Activated CD4-positive, CD25-positive, alpha-beta regulatory T cell (primary cell): ENCODE results near the gene COPS4.
"Not testable (repeated sequence)": the region's sequence is repeated elsewhere in the genome, so short reads cannot be mapped to it uniquely, and the experiment has no call there.

ENCODE experiments used
- DNase-seq, 4 experiments: peaks; one replicate each; lab custom pipeline; 2025; lab: John Stamatoyannopoulos, UW

COPS4 gene

DNA sequence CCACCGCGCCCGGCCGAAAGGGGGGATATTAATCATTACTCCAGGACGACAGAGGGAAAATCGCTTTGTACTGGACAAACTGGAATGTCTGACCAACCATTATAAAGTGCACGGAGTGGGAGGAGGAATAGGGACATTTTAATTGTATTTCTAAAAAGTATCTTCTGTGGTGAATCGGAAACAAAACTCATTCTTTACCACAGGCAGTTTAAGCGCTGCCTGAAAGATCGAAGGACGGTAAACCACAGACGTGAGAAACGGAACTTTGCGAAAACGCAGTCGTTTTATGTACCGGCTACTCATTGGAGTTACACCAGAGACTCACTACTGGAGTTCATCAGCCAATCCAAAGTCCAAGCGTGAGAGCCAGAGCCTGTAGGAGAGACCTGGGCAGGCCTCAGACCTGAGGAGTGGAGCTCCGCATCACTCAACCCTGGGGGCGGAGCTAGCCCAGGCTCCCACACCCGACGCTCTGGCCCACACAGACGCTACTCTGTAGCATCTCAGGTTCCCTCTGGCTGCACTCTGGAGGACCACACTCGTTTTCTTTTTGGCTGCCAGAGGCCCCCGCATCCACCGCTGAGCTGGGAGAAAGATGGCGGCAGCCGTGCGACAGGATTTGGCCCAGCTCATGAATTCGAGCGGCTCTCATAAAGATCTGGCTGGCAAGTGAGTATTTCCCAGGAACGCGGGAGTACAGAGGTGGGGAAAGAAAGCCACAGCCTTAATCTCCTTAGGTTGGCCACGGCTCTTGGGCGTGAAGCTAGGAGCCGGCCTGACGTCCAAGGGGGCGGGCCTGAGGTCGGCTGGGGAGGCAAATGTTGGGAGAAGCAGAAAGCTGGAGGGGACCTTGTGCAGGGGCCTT, at the start of gene COPS4:
Gene COPS4 (plus strand): TSS at position 554 of the 865 bp plus-strand sequence. CDS start 42 bp downstream, at position 596.
- peak; percentile 77 to 94 (median 86) for DNase-seq

DNA sequence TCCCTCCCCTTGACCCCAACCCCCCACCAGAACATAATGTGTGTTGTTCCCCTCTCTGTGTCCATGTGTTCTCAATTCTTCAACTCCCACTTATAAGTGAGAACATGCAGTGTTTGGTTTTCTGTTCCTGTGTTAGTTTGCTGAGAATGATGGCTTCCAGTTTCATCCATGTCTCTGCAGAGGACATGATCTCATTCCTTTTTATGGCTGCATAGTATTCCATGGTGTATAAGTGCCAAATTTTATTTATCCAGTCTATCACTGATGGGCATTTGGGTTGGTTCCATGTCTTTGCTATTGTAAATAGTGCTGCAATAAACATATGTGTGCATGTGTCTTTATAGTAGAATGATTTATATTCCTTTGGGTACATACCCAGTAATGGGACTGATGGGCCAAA, 47.5 kb upstream of the COPS4 start:
- DNase-seq, result not testable (repeated sequence)

GRCh38 chr4:82988323-82988832, 46.6 kb upstream of the COPS4 start:
- no peak for DNase-seq

GRCh38 chr4:82989575-82990429, 45.2 kb upstream of the COPS4 start:
- DNase-seq, result no peak

DNA sequence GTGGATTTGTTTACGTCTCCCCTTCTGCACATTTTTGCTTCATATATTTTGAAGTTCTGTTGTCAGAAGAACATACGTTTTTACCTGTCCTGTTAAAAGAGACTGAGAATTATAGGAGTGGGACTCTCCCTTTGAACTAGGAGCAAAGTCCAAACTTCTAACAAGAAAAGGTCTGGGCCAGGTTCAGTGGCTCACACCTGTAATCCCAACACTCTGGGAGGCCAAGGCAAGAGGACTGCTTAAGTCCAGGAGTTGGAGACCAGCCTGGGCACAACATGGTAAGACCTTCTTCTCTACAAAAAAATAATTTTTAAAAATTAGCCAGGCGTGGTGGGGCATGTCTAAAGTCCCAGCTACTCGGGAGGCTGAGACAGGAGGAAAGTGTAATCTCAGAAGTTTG, 40.1 kb upstream of the COPS4 start:
- no peak for DNase-seq

- DNase-seq, result no peak
These were observed 36.1 kb upstream of the COPS4 start for GRCh38 chr4:82998898-82999297.

GRCh38 chr4:83002329-83002728, 32.7 kb upstream of the COPS4 start:
- no peak for DNase-seq

DNA sequence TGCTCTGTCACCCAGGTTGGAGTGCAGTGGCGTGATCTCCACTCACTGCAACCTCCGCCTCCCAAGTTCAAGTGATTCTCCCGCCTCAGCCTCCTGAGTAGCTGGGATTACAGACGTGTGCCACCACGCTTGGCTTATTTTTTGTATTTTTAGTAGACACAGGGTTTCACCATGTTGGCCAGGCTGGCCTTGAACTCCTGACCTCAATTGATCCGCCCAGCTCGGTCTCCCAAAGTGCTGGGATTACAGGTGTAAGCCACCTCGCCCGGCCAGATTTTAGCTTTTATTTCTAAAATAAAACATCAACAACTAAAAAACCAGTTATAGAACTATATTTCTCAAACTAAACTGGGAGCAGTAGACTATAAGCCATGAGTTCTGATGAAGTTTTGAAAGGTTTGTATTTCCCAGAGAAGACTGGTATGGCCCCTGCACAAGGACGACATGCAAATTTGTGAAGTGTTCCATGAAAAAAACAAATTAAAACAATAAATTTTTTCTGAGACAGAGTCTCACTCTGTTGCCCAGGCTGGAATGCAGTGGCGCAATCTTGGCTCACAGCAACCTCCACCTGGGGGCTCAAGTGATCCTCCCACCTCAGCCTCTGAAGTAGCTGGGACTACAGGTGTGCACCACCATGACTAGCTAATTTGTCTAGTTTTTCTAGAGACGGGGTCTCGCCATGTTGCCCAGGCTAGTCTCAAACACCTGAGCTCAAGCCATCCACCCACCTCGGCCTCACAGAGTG, 31.8 kb upstream of the COPS4 start:
- DNase-seq, result not testable (repeated sequence)

DNA sequence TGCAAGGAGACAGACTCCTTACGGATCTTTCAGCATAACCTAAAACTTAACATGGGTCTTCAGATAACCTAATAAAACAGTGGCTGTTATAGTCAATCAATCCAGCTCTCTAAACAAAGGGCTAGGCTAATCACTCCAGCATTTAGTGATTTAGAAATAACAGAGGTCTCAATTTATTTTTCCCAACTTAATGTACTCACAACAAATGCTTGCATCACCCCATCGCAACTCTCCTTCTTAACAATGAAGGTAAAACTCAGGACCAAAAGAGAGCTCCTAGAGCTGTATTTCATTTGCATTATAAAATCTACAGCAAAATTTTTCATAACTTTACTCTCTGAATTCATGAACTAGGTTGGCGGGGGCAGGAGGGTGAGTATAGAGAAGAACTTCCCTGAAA, 25.5 kb upstream of the COPS4 start:
- no peak for DNase-seq

- no peak for DNase-seq
These were observed 24.9 kb upstream of the COPS4 start for GRCh38 chr4:83010111-83010521.

DNA sequence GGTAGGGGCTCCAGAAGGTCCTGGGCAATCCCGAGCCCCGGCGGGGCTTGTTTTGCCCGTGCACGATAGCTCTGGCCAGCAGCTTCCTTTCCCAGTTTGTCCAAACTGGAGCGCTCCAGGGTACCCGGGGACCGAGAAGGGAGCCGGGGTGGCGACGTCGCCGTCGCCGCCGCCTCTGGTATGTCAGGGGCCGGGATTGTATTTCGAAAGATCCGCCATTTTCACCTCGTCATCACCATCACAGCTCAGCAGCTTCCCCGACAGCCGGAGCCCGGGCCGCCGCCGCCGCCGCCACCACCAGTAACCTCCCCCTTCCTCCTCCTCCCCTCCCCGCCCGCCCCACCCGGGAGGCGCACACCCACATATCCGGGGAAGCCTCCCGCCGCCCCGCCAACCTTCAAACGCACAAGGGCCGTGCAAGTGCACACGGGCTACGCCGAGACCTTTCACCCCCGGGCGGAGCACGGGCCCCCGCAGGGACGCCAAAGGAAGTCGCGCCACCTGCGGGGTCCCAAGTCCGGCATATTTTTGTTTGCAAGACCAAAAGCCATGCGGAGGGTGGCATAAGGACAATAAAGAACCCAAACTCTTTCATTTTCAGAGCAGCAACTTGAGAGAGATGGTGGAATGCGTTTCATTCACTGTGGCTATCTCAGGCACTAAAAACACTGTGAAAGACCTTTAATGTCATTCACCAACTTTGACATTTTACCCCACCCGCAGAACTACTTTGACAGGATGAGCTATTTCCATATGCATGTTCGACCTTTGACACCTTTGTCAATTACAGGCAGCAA, 24.3 kb upstream of the COPS4 start, which contains the start of gene LIN54:
Gene LIN54 (minus strand): TSS at position 302 of the 797 bp plus-strand sequence. CDS start 25,979 bp downstream, outside the sequence.
- peak; percentile 58 to 84 (median 73) for DNase-seq

- DNase-seq, result no peak
These were observed 23.2 kb upstream of the COPS4 start for GRCh38 chr4:83011689-83012199.

- peak in 2 of 4 experiments; percentile 9 to 22 for DNase-seq
These were observed 22.7 kb upstream of the COPS4 start for GRCh38 chr4:83012200-83012686.

DNA sequence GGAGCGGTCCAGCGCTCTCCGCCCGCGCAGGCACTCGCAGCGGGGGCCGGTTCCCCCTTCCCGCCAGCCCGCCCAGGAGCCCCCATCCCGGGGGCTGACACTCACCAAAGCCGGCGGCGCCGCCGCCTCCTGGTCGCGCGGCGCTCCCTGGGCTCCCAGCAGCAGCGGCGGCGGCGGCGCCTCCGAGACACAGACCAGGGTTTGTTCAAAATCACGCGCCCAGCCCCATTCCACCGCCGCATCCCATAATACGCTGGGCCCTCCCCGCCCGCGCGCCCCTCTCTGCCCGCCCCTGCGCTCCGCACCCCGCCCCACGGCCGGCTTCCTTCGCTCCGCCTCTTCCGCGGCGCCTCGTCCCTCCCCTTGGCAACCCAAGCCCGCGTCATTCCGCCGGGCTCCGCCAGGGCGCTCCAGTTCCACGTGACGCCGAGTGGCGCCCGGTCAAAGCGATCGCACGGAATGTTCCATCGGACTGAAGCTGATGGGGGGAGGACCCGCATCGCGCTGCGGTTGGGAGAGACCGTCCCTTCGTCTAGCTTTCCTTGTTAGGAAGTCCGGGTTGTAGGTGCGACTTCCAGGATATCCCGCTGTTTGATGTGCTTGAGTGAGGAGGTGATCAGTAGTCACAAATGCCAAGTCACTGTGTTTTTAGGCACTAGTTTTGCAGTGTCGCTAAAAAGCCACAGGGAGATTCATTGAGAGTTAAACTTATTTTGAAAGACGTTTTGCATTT, 22.1 kb upstream of the COPS4 start:
- peak; percentile 94 to 95 (median 95) for DNase-seq

DNA sequence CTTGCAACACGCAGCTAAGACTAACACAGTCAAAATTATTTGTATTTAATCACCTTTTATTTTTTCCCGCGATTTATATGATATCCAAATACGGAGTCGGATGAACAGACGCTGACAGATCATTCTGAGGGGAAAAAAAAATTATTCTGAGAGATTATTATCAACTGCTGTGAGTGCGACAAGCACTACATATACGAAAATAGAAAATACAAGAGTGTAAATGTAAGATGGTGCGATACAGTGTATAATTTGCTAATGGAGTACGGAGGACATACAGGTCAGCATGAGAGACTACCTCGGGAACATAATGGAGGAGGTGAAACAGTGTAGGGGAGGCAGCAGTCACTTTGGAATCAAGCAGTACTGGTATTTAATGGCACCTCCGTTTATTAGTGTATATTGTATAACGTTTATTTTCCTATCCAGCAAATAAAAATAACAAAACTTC, 21.5 kb upstream of the COPS4 start:
- no peak for DNase-seq

DNA sequence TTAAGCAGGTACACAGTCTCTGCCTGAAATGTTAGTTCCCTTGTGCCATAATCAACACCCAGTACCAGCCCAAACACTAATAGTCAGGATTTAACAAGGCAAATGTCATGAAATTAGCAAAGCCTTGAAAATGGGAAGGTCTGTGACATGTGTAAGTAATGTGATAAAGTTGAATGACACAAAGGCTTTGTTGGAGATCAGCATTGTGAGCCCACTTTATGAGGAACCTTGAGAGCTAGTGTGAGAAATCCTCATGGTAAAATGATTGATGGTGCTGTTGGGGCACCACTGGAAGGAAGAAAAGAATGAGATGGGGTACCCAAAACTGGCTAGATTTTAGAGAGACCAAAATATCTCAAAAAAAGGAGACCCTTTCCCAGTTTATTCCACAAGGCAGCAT, 21.1 kb upstream of the COPS4 start:
- no peak for DNase-seq

DNA sequence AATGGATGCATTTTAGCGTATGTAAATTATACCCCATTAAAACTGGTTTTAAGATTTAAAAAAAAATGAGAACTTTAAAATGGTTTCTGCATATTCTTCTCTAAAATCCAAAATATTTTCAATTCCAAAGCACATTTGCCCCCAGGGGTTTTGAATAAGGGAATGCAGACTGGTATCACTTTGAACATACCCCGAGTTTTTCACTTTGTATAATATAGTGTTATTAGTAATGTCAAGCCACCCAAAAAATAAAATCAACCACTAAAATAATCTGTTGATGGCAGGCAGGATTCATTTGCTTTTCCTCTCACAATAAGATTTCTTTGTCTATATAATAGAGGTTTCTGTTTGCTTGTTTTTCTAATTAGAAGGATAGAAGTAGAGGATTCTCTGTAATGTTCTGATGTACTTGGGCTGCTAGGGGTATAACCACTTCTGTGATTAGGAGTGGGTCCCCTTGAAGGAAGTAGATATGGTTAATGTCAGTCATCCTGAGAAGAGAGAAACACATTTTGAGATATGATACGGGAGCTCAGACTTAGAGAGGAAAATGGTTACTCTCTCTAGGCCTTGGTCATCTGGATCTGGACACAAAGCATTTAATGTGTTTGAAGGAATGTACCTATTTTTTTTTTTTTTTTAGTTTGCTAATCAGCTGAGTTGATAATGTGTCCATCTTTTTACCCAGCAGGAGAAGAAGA, 15.0 kb upstream of the COPS4 start:
- DNase-seq, result no peak

- DNase-seq, result no peak
These were observed 12.1 kb upstream of the COPS4 start for GRCh38 chr4:83022724-83023450.
